Panc1 (cell line): ENCODE results near the gene TEX14. TPM values are rescaled to one million over a fixed set of nuclear protein-coding genes. Genes with fewer than 3 reads are reported as not detected.

Experiments used
- ATAC-seq: fragments of 200-7000 bp; cut with Tn5 transposase; 2 replicates; pipeline ENCODE4 v1.9.1; 2020; ENCODE audit warnings: mild to moderate bottlenecking, moderate library complexity
- BruUV-seq: library from RNA; stranded (reverse); fragments of 400-500 nt; replicated peaks from 2 replicates; lab custom pipeline; 2021; lab: Mats Ljungman, UMichigan
- CTCF ChIA-PET: fragments of 300-600 bp; sonication (Branson Sonifier 250); formaldehyde crosslinking; loops from one replicate; lab custom pipeline; 2022; ENCODE audit warnings: antibody characterized with exemption; lab: Charles Lee
- POLR2A ChIA-PET: fragments of 300-600 bp; sonication (Branson Sonifier 250); formaldehyde crosslinking; loops from one replicate; lab custom pipeline; 2022; ENCODE audit warnings: antibody characterized with exemption; lab: Charles Lee
- DNase-seq: peaks from one replicate; pipeline ENCODE4 v3.0.0-alpha.2; 2010; ENCODE audit warnings: low read depth, low spot score
- H3K27ac ChIP-seq: 2 replicates; pipeline ENCODE4 v1.5.1; 2011; ENCODE audit warnings: mild to moderate bottlenecking, low read length, inconsistent platforms
- H3K27me3 ChIP-seq: fragments of 200-500 bp; sonication (Bioruptor generic); 2 replicates; pipeline ENCODE4 v1.6.0; 2014; ENCODE audit warnings: low read length, inconsistent platforms; ENCODE audit not compliant: control insufficient read depth, insufficient read depth
- H3K36me3 ChIP-seq: fragments of 200-500 bp; sonication (Bioruptor generic); 2 replicates; pipeline ENCODE4 v1.5.1; 2014; ENCODE audit warnings: inconsistent platforms, mild to moderate bottlenecking, low read length, moderate library complexity; ENCODE audit not compliant: control insufficient read depth, insufficient read depth
- H3K4me1 ChIP-seq: 2 replicates; pipeline ENCODE4 v1.5.1; 2011; ENCODE audit warnings: inconsistent platforms, mild to moderate bottlenecking, low read length, moderate library complexity; ENCODE audit not compliant: control insufficient read depth, insufficient read depth
- H3K4me3 ChIP-seq, 2 experiments: 2 replicates each; pipeline ENCODE4 v1.5.1; 2011 to 2012; ENCODE audit warnings: low read depth in 2 of 2, low read length in 2 of 2, mild to moderate bottlenecking in 2 of 2, inconsistent platforms in 1 of 2, moderate library complexity in 1 of 2
- H3K9me3 ChIP-seq: fragments of 200-500 bp; sonication (Bioruptor generic); 2 replicates; pipeline ENCODE4 v1.5.1; 2014; ENCODE audit warnings: low read depth, mild to moderate bottlenecking, inconsistent platforms, low read length, moderate library complexity; ENCODE audit not compliant: control insufficient read depth, insufficient read depth
- POLR2AphosphoS5 ChIP-seq: IDR thresholded peaks from 2 replicates; pipeline ENCODE4 v1.6.1; 2012; ENCODE audit warnings: mild to moderate bottlenecking, low read depth, low read length, moderate library complexity
- SIN3A ChIP-seq: IDR thresholded peaks from 2 replicates; pipeline ENCODE4 v1.6.1; 2012; ENCODE audit warnings: low read depth, mild to moderate bottlenecking, low read length, moderate library complexity, borderline replicate concordance; ENCODE audit not compliant: insufficient read depth
- TCF7L2 ChIP-seq: IDR thresholded peaks from 2 replicates; pipeline ENCODE4 v1.6.1; 2011; ENCODE audit warnings: mild to moderate bottlenecking, low read depth, low read length, inconsistent platforms
- in situ Hi-C: cut with HindIII; loops from 2 replicates; pipeline ENCODE4 v1.10.0; 2016; ENCODE audit warnings: low sequenced_read_pairs, low pct_unique_long_range_greater_than_20kb
- intact Hi-C: fragments of 100-400 bp; cut with micrococcal nuclease; formaldehyde crosslinking; loops from one replicate; pipeline ENCODE4 v1.10.0; 2022; ENCODE audit not compliant: unreplicated experiment
- total RNA-seq: library from RNA; stranded (reverse); gene quantifications from one replicate; pipeline ENCODE4 v1.2.1, GENCODE V29; 2021; ENCODE audit not compliant: unreplicated experiment
- TF ChIP-seq, protein P1 (sequence below), 2 experiments: IDR thresholded peaks; 2 replicates each; pipeline ENCODE4 v1.6.1; 2011 to 2012; ENCODE audit warnings: low read depth in 2 of 2, control low read depth in 1 of 2, low read length in 1 of 2, mild to moderate bottlenecking in 1 of 2, moderate library complexity in 1 of 2; ENCODE audit not compliant: insufficient read depth in 1 of 2
- TF ChIP-seq, protein P2 (sequence below): fragments of 450-650 bp; IDR thresholded peaks from 2 replicates; pipeline ENCODE4 v1.5.1; 2017; ENCODE audit warnings: mild to moderate bottlenecking

The TEX14 gene
- total RNA-seq, 1 experiment from 2014 or later: not detected

DNA sequence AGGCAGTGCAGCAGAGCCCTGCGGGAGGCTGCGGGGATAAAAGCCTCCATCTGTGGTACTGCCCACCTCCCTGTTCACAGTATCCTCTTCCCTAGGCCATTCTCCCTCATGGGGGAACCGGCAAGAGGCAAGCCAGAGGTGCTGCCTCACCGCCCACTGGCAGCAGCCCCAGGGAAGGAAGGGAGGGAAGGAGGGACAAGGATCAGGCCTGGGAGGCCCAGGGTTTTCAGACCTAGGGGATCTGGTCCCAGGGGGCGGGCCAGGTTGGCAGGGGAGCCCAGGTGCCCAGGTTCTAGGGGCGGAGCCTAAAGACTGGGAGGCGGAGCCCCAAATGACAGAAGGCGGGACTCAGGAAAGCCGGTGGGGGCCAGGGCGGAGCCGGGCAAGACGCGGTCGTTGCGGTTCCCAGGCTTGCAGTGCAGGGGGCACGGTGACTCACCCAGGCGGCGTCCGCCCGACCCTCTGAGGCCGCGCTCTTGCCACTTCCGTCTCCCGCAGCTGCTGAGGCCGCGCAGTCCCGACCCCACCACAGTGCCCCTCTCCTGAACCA is 174.4 kb downstream of the TEX14 start:
- H3K36me3 ChIP-seq: no peaks in the 10 kb centered on the region; the same call in 1 of the 2 replicates
- peak overlapping the region; percentile 71 for H3K27ac ChIP-seq
- H3K27me3 ChIP-seq: no peaks in the 10 kb centered on the region
- ATAC-seq (peak; percentile 25; the same call in 1 of the 2 replicates), DNase-seq (no peak)
- H3K9me3 ChIP-seq: no peaks in the 10 kb centered on the region
- peaks cover 9% of the 10 kb centered on the region; the same call in 1 of the 2 replicates for H3K4me1 ChIP-seq
- BruUV-seq: no TSS peak
- CTCF ChIA-PET: no interaction called here
- POLR2A ChIA-PET: interaction anchor here (0.5 kb wide), 1 partner anchor 114 kb away, joined by 7 read pairs; no protein-coding TSS in a partner anchor
- TF ChIP-seq, protein P1, sequence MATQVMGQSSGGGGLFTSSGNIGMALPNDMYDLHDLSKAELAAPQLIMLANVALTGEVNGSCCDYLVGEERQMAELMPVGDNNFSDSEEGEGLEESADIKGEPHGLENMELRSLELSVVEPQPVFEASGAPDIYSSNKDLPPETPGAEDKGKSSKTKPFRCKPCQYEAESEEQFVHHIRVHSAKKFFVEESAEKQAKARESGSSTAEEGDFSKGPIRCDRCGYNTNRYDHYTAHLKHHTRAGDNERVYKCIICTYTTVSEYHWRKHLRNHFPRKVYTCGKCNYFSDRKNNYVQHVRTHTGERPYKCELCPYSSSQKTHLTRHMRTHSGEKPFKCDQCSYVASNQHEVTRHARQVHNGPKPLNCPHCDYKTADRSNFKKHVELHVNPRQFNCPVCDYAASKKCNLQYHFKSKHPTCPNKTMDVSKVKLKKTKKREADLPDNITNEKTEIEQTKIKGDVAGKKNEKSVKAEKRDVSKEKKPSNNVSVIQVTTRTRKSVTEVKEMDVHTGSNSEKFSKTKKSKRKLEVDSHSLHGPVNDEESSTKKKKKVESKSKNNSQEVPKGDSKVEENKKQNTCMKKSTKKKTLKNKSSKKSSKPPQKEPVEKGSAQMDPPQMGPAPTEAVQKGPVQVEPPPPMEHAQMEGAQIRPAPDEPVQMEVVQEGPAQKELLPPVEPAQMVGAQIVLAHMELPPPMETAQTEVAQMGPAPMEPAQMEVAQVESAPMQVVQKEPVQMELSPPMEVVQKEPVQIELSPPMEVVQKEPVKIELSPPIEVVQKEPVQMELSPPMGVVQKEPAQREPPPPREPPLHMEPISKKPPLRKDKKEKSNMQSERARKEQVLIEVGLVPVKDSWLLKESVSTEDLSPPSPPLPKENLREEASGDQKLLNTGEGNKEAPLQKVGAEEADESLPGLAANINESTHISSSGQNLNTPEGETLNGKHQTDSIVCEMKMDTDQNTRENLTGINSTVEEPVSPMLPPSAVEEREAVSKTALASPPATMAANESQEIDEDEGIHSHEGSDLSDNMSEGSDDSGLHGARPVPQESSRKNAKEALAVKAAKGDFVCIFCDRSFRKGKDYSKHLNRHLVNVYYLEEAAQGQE (IDR thresholded peaks at IDR 0.05; ENCODE audit: insufficient read depth in 1 of 2, low read depth in 2 of 2, low read length in 1 of 2): no peak
- TF ChIP-seq POLR2AphosphoS5 (no peak), SIN3A (no peak), TCF7L2 (no peak)
- TF ChIP-seq, protein P2, sequence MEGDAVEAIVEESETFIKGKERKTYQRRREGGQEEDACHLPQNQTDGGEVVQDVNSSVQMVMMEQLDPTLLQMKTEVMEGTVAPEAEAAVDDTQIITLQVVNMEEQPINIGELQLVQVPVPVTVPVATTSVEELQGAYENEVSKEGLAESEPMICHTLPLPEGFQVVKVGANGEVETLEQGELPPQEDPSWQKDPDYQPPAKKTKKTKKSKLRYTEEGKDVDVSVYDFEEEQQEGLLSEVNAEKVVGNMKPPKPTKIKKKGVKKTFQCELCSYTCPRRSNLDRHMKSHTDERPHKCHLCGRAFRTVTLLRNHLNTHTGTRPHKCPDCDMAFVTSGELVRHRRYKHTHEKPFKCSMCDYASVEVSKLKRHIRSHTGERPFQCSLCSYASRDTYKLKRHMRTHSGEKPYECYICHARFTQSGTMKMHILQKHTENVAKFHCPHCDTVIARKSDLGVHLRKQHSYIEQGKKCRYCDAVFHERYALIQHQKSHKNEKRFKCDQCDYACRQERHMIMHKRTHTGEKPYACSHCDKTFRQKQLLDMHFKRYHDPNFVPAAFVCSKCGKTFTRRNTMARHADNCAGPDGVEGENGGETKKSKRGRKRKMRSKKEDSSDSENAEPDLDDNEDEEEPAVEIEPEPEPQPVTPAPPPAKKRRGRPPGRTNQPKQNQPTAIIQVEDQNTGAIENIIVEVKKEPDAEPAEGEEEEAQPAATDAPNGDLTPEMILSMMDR: no peak
- in situ Hi-C loops: no loop called here
- peak overlapping the region; percentile 87 to 95 for H3K4me3 ChIP-seq
- intact Hi-C loops: loop anchor here (10.0 kb wide), 1 partner anchor 117 kb away; no protein-coding TSS in a partner anchor

DNA sequence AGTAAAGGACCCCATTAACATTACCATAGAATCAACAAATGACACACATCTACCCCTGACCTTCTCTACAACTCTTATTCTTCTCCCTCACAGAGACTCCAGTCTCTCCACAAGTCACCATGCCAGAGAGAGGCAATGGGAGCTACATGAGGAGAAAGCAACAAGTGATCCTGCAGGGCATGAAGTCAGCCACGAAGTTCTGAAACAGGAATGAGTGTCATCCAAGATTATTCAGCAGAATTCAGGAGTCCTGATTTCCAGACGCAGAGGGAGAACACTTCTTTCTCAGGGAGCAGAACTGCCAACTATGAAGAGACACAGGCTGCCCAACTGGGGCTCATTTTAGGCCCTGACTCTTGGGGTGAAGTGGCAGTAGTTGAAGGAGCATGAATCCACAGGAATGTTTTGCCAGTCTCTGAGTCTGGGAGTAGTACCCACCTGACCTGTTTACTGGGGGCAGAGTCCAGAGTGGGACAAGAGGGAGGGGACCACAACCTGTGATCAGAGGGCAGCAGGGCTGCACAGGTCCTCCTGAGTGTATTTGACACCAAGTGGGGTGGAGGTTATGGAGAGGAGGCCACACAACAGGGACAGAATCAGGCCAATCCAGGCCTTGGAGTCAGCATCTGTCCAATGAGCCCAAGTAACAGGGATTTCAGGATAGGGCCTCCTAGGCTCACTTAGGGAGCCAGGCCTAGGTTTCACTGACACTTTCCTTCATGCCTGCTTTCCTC is 175.0 kb downstream of the TEX14 start:
- ATAC-seq (no peak), DNase-seq (no peak)
- H3K27ac ChIP-seq: peak overlapping the region; percentile 71
- TF ChIP-seq, protein P1 (IDR thresholded peaks at IDR 0.05; ENCODE audit: insufficient read depth in 1 of 2, low read depth in 2 of 2, low read length in 1 of 2): no peak
- TF ChIP-seq SIN3A: no peak
- TF ChIP-seq, protein P2: no peak
- TF ChIP-seq POLR2AphosphoS5: no peak
- no peak for TF ChIP-seq TCF7L2
- POLR2A ChIA-PET: interaction anchor here (0.5 kb wide), 1 partner anchor 114 kb away, joined by 7 read pairs; no protein-coding TSS in a partner anchor
- no TSS peak for BruUV-seq
- CTCF ChIA-PET: no interaction called here
- H3K9me3 ChIP-seq: no peaks in the 10 kb centered on the region
- H3K27me3 ChIP-seq: no peaks in the 10 kb centered on the region
- peaks cover 9% of the 10 kb centered on the region; the same call in 1 of the 2 replicates for H3K4me1 ChIP-seq
- no peaks in the 10 kb centered on the region; the same call in 1 of the 2 replicates for H3K36me3 ChIP-seq
- intact Hi-C loops (loop anchor here (10.0 kb wide), 1 partner anchor 118 kb away; no protein-coding TSS in a partner anchor), in situ Hi-C loops (no loop called here)
- H3K4me3 ChIP-seq: peak overlapping the region; percentile 87 to 95
